SHP77 (cell line): ENCODE results near the gene CHCT1.
A peak's percentile ranks its signal among the peaks of the same experiment; 100 is the strongest.
"Not testable (repeated sequence)": the region's sequence is repeated elsewhere in the genome, so short reads cannot be mapped to it uniquely, and the experiment has no call there.

ENCODE experiments used
- DNase-seq, 2 experiments: peaks; one replicate each; lab custom pipeline; 2025; lab: John Stamatoyannopoulos, UW

CHCT1 gene

GRCh38 chr17:60422162-60422665 is at the start of gene CHCT1:
TSS of gene CHCT1 (plus strand) at chr17:60422489. CDS start at chr17:60422593, 104 bp downstream.
- no peak for DNase-seq

- DNase-seq = no peak
Measured at GRCh38 chr17:60372790-60373483, 49.4 kb upstream of the CHCT1 start.

- DNase-seq = not testable (repeated sequence)
Measured at GRCh38 chr17:60378187-60378586, 44.1 kb upstream of the CHCT1 start.

- DNase-seq = not testable (repeated sequence)
Measured at GRCh38 chr17:60379461-60379860, 42.8 kb upstream of the CHCT1 start.

GRCh38 chr17:60381958-60382357 is 40.3 kb upstream of the CHCT1 start:
- DNase-seq = no peak

- no peak for DNase-seq
Measured at GRCh38 chr17:60383379-60383778, 38.9 kb upstream of the CHCT1 start.

DNA sequence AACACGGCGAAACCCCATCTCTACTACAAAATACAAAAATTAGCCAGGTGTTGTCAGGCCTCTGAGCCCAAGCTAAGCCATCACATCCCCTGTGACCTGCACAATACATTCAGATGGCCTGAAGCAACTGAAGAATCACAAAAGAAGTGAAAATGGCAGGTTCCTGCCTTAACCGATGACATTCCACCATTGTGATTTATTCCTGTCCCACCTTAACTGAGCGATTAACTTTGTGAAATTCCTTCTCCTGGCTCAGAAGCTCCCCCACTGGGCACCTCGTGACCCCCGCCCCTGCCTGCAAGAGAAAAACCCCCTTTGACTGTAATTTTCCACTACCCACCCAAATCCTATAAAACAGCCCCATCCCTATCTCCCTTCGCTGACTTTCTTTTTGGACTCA is 37.4 kb upstream of the CHCT1 start:
- not testable (repeated sequence) for DNase-seq

DNA sequence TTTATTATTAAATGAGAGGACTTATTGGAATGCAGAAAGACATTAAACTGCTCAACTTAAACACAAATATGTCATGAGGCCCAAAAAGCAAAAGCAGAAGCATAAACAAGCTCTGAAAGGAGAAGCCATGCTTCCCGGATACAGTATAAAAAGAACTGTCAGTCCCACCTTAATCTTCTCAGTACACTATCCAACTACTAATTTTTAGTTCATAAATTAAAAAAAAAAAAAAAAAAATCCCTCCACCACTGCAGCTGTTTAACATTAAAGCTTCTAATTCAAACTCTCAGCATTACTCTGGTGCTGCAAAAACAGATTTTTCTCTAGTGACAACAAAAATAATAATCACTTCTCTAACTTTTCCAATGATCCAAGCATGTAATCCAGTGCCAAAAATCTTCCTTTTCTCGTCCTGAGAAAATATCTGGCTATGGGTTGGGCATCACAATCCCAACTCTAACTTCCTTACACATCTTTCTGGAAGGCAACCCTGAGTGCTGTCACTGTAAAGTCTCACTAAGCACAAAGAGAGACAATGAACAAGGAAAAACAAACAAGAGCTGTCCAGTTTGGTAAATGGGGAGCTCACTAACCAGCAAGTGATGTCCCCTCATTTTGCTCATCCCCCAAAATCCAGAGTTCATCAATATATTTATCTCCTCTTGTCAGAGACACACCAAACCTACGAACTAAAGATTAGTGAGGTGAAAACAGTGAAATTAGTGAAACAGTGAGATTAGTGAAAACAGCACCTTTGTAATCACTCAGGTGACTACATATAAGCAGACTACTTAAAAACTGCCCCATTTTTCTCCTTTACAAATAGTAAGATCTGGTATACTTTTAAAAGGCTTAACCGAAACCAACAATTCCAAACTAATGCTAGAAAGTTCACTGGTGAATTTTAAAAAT is 35.9 kb upstream of the CHCT1 start:
- DNase-seq = no peak

GRCh38 chr17:60387666-60388065 is 34.6 kb upstream of the CHCT1 start:
- no peak for DNase-seq

DNA sequence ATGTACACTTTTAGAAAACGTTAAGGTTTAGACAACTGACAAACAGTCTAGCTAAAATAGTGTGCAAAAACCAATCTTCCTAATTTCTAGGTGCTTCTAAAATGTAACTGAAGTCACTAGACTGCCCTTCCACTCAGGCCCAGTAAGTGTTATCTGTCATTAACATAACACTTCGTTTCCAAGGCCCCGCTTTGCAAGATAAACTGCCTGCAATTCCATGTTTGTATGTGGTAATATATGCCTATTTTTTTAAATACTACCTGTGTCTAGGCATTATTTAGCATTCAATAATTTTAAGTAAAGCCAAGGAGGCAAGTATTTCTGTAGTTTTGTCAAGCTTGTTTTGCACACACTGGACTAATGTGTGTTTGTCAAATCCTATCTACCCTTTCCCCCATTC is 33.5 kb upstream of the CHCT1 start:
- no peak for DNase-seq

- no peak for DNase-seq
Measured at GRCh38 chr17:60390186-60390585, 32.1 kb upstream of the CHCT1 start.

DNA sequence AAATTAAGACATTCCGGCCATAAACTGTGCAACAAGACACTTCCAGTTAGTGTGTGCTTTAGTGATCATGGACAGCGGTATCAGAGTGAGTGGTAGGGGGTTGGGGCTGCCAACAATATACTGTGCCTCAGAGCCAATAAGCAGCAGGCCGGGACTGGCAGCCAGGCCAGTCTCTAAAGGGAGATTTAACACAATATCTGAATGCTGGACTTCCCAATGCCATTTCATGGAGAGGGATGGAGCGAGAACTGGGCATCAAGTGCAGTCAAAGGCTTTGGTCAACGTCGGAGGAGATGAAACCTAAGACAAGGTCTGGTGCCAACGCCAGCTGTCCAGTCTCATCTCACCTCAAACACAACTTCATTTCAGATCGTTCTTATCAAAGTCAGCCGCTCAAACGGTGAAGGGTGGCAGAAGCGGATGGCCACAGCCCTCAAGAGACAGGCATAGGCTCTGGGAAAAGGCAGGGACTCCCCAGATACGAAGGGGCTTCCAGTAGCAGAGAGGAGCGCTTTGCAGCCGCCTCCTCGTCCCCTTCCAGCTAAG is 31.3 kb upstream of the CHCT1 start:
- peak in 1 of 2 experiments; percentile 26 for DNase-seq

GRCh38 chr17:60391471-60392041 is 30.7 kb upstream of the CHCT1 start:
- DNase-seq = peak in 1 of 2 experiments; percentile 79

DNA sequence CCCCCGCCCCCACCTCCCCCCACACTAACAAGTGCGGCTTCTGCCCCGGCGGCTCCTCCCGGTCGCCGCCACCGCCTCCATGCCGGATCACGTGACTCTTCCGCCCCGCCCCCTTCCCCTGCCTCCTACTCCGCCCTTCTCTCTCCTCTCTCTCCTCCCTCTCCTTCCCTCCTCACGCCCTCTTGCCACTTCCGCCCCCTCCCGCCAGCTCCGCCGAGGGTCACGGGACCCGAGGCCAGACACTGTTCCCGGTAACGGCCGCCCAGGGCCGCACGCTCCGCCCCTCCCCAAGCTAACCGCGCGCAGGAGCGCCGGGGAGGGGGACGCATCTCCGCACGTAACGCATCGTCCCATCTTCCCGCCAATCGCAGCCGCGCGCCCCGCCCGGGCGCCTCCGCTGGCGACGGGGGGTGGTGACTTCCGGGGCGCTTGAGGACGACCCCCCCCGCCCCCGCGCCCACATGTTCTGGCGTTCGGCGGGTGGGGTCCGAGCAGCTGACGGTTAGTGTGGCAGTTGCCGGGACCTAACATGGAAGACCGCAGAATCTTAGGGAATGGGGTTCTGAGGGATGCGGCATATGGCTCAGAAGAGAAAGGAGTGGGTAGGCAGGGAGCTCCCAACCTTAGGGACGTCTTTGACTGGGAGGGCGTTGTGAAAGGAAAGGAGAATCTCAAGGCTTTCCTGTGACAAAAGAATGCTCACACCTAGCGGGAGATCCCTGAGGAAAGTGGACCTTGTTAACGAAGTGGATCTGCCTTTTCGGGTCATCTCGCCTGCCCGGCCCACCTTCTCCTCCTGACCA is 30.0 kb upstream of the CHCT1 start, which contains the start of gene USP32:
Gene USP32 (minus strand): TSS at position 92 of the 803 bp plus-strand sequence. CDS start 194 bp downstream, outside the sequence.
- peak; percentile 92 to 96 for DNase-seq

- peak; percentile 48 to 57 for DNase-seq
Measured at GRCh38 chr17:60392845-60393702, 29.2 kb upstream of the CHCT1 start.

- no peak for DNase-seq
Measured at GRCh38 chr17:60393840-60394723, 28.2 kb upstream of the CHCT1 start.

DNA sequence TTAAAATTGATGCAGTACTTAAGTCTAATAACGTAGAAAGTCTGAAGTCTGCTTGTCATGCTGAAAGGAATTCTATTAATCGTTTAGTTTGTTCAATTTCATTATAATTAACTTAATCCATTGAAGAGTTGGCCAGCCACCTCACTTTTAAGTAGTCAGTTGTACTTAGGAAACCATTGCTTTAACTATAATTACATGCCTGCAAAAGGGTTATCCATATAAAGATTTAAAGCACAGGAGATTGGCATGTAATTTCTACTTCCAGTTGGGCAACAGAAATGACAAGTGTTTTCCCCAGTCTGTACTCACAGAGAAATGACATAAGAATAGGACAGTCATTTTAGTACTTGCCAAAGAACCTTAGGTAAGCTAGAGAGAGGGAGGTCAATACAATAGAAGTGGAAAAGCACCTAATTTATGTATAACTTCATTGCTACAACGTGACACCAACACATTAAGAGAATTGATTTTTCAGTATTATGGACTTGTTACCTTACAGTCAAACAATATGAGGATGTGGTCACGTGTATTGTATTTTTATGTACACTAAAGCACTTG is 26.7 kb upstream of the CHCT1 start:
- no peak for DNase-seq

- no peak for DNase-seq
Measured at GRCh38 chr17:60396412-60396811, 25.9 kb upstream of the CHCT1 start.
